Heart left ventricle (tissue), 16 donors: ENCODE data around the gene GATA2. TPM values are rescaled to one million over a fixed set of nuclear protein-coding genes. Genes with fewer than 3 reads are reported as not detected.

ENCODE experiments used
- ATAC-seq, 4 donors: fragments of 200-7000 bp; cut with Tn5 transposase; one replicate each; pipeline ENCODE4 v1.9.1; 2020 to 2022; ENCODE audit warnings: moderate library complexity in 4 of 4, mild to moderate bottlenecking in 3 of 4, moderate number of reproducible peaks in 1 of 4
- DNase-seq, 5 donors: peaks; one replicate each; pipeline ENCODE4 v3.0.0-alpha.2; 2020
- H3K27ac ChIP-seq, 12 donors: fragments of 200-600 bp; sonication (generic) in 4 of 12; one replicate each; pipeline versions ENCODE4 v1.5.0 to v1.8.0; 2016 to 2022; ENCODE audit warnings: mild to moderate bottlenecking in 2 of 12
- H3K27me3 ChIP-seq, 9 donors: fragments of 200-600 bp; sonication (generic) in 2 of 9; one replicate each; pipeline versions ENCODE4 v1.5.1 to v1.8.0; 2016 to 2022; ENCODE audit warnings: mild to moderate bottlenecking in 3 of 9
- H3K36me3 ChIP-seq, 9 donors: fragments of 200-600 bp; sonication (generic) in 2 of 9; one replicate each; pipeline versions ENCODE4 v1.5.0 to v1.8.0; 2018 to 2022; ENCODE audit warnings: mild to moderate bottlenecking in 2 of 9
- H3K4me1 ChIP-seq, 12 donors: fragments of 200-600 bp; sonication (generic) in 4 of 12; one replicate each; pipeline versions ENCODE4 v1.5.0 to v1.8.0; 2016 to 2022; ENCODE audit warnings: mild to moderate bottlenecking in 3 of 12
- H3K4me3 ChIP-seq, 12 donors: fragments of 200-600 bp; sonication (generic) in 4 of 12; one replicate each; pipeline versions ENCODE4 v1.5.0 to v1.8.0; 2017 to 2022; ENCODE audit warnings: mild to moderate bottlenecking in 9 of 12, moderate library complexity in 4 of 12
- H3K9me3 ChIP-seq, 12 donors: fragments of 200-600 bp; sonication (generic) in 4 of 12; one replicate each; pipeline versions ENCODE4 v1.5.0 to v1.8.0; 2016 to 2022; ENCODE audit warnings: mild to moderate bottlenecking in 1 of 12
- CTCF ChIP-seq, 12 donors: fragments of 200-600 bp; sonication (generic) in 4 of 12; IDR thresholded peaks; one replicate each; pipeline versions ENCODE4 v1.5.0 to v1.8.0; 2018 to 2022; ENCODE audit warnings: antibody characterized with exemption in 12 of 12, mild to moderate bottlenecking in 5 of 12
- POLR2A ChIP-seq, 2 donors: fragments of 450-650 bp; IDR thresholded peaks; one replicate each; pipeline ENCODE4 v1.6.1; 2017; ENCODE audit warnings: antibody characterized with exemption in 2 of 2, mild to moderate bottlenecking in 2 of 2, moderate library complexity in 2 of 2
- whole genome bisulfite sequencing, 4 donors: extraction: QIAGEN DNeasy Blood & Tissue Kit in 2 of 4; methylation state at CpG; one replicate each; pipeline versions ENCODE4 v1.1.5 to v1.1.7; 2013 to 2018; 5-methylcytosine and 5-hydroxymethylcytosine counted together
- intact Hi-C, 10 donors: fragments of 100-400 bp; cut with DNase I; formaldehyde crosslinking; loops; one replicate each; pipeline versions ENCODE4 v1.11.1 to v1.14.2; 2022
- polyA plus RNA-seq, 2 donors: library from polyadenylated mRNA; stranded (reverse); fragments of 200-250 nt; gene quantifications; one replicate each; pipeline ENCODE4 v1.2.3, GENCODE V29; 2013
- total RNA-seq, 9 donors: library from RNA; depleted of rRNA in 2 of 9; stranded (reverse); fragments of >200 nt in 2 of 9; fragmentation: NEBNext Ultra II Directional in 3 of 9; extraction: Animal tissue kit (Norgen Biotek cat#: 25700) in 3 of 9; gene quantifications; one replicate each; pipeline versions ENCODE4 v1.1.0 to v1.2.4, GENCODE V29; 2016 to 2023
- donor health status: ischemic (EF 13 %, LVEDD 7.1; RV severe dilation, severe dysfunction).
- donor health status: healthy with polysubstance abuse.
- donor health status: DM: no; HTN: yes; CAD: no.
- donor health status: DM: no; HTN: no; CAD: no.
- donor health status: ischemic (EF 25% LVEDD 6.9; RV normal size, moderate dysfunction).
- donor health status: ischemic (EF 25% LVEDD 5.7; RV mildly dilated, moderate dysfunction).
- donor health status: healthy.
- donor health status: DM: yes; HTN: yes; CAD: no.
- donor health status: ischemic (EF 35%, LVEDD 5.7; RV mildly dilated, moderate dysfunction).
- donor health status: nonischemic (EF 11% LVEDD 7.7; RV severe dilation, severe dysfunction).
- donor health status: DM: yes; HTN: yes; CAD: no.
- donor health status: PGD.
- donor health status: ischemic (EF 29% LVEDD 5.4; RV normal size, mild dysfunction).
- donor health status: nonischemic (EF 23%, LVEDD 6.1; RV moderate dilation, normal function).

Gene GATA2
- total and polyA plus RNA-seq, 11 donors, result 6.0 to 30.7 (median 12.8) TPM

DNA sequence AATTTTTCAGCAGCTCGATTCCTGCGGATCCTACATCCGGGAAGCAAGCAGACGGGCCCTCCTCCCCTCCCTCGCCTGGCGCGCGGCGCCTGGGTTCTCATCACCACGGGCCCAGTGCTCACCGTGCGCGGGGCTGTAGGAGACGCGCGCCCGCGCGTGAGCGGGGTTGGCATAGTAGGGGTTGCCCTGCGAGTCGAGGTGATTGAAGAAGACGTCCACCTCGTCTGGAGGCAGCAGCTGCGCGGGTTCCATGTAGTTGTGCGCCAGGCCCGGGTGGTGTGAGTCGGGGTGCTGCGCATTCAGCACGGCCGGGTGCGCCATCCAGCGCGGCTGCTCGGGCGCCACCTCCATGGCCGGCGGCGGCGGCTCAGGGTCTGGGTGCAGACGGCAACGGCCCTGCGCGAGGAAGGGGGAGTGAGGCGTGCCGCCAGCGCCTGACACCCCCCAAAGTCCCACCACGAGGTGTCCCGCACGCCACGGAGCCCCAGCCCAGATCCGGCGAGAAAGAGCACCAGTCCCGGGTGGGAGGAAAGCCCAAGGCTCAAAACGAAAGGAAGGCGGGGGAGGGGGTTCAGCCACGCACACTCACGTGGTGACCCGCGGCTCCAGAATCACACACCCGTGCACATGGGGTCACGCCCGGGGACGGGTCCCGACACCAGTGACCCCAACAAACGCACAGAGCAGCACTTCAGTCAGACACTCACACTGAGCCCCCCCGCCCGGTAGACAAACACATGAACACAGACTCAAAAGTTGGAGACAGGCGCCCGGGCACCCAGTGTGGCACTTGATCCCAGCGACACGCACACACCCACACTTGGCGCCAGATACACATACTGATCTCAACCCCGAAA, 6.1 kb downstream of the GATA2 start:
- ATAC-seq, result no peak
- WGBS, 4 donors, result 0 to 2% (median 1%) methylated on average over 30 to 75 of the region's 75 CpGs
- intact Hi-C loops, result loop anchor here in 5 of 10 donors (5.0 kb wide), 4 partner anchors 65 to 410 kb away; no protein-coding TSS in a partner anchor

GRCh38 chr3:128486205-128486628, 6.8 kb downstream of the GATA2 start:
- TF ChIP-seq POLR2A (IDR thresholded peaks at IDR 0.05) (no peak), CTCF (IDR thresholded peaks at IDR 0.05) (no peak)
- peaks cover 33 to 100% (median 83%) of the 10 kb centered on the region in 9 donors for H3K27me3 ChIP-seq
- H3K27ac ChIP-seq, result peak overlapping the region in 11 of 12 donors; percentile 29 to 98 (median 92)
- peaks cover 0 to 92% (median 55%) of the 10 kb centered on the region in 12 donors for H3K4me1 ChIP-seq
- ATAC-seq (no peak), DNase-seq (no peak)
- WGBS, 4 donors, result 11 to 31% (median 25%) methylated on average over 12 to 14 of the region's 14 CpGs
- no peaks in the 10 kb centered on the region for H3K9me3 ChIP-seq
- peaks cover 0 to 19% (median 0%) of the 10 kb centered on the region in 9 donors for H3K36me3 ChIP-seq
- intact Hi-C loops, result loop anchor here in 5 of 10 donors (5.0 kb wide), 4 partner anchors 66 to 409 kb away; no protein-coding TSS in a partner anchor
- peak overlapping the region; percentile 59 to 84 (median 70) for H3K4me3 ChIP-seq

More for the DNA sequence above, 6.1 kb downstream of the GATA2 start:
- H3K4me3 ChIP-seq, result peak overlapping the region; percentile 59 to 84 (median 70)
- DNase-seq, result peak in 2 of 5 donors; percentile 27 to 54
- no peaks in the 10 kb centered on the region for H3K9me3 ChIP-seq
- H3K27me3 ChIP-seq, result peaks cover 37 to 100% (median 83%) of the 10 kb centered on the region in 9 donors
- H3K4me1 ChIP-seq, result peaks cover 0 to 92% (median 55%) of the 10 kb centered on the region in 12 donors
- H3K27ac ChIP-seq, result peak overlapping the region; percentile 46 to 98 (median 91)
- H3K36me3 ChIP-seq, result peaks cover 0 to 21% (median 0%) of the 10 kb centered on the region in 9 donors
- TF ChIP-seq CTCF (IDR thresholded peaks at IDR 0.05) (no peak), POLR2A (IDR thresholded peaks at IDR 0.05) (no peak)

GRCh38 chr3:128485282-128486204, 7.5 kb downstream of the GATA2 start:
- peaks cover 0 to 93% (median 56%) of the 10 kb centered on the region in 12 donors for H3K4me1 ChIP-seq
- H3K36me3 ChIP-seq, result peaks cover 0 to 25% (median 3%) of the 10 kb centered on the region in 9 donors
- intact Hi-C loops, result loop anchor here in 5 of 10 donors (5.0 kb wide), 4 partner anchors 67 to 408 kb away; no protein-coding TSS in a partner anchor
- peak overlapping the region; percentile 59 to 84 (median 70) for H3K4me3 ChIP-seq
- 30 to 41% (median 36%) methylated on average over 14 to 29 of the region's 29 CpGs for WGBS, 4 donors
- no peaks in the 10 kb centered on the region for H3K9me3 ChIP-seq
- DNase-seq (no peak), ATAC-seq (no peak)
- H3K27me3 ChIP-seq, result peaks cover 31 to 100% (median 76%) of the 10 kb centered on the region in 9 donors
- no peak for TF ChIP-seq CTCF (IDR thresholded peaks at IDR 0.05)
- TF ChIP-seq POLR2A (IDR thresholded peaks at IDR 0.05), result no peak
- H3K27ac ChIP-seq, result peak overlapping the region in 11 of 12 donors; percentile 63 to 98 (median 92)
